Measurements from ENCODE around the gene DBT. TPM values are rescaled to one million over a fixed set of nuclear protein-coding genes. Genes with fewer than 3 reads are reported as not detected.

DBT gene
- total RNA-seq, 4 donors from 2014 or later, result 8.1 to 10.7 (median 10.3) TPM

DNA sequence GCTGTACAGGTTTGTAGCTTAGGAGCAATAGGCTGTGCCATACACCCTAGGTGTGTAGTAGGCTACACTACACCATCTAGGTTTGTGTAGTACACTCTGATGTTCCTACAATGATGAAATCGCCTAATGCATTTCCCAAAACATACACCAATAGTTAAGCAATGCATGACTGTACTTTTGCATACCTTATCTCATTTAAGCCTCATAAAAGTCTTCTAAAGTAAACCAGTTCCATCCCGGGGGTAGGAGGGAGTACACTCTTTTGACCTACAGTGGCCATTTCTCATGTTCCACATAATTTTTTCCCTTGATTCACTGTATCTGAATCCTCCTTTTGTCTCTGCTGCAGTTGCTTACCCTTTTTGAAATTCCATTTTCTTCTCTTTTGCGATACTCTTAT lies 104.5 kb downstream of the DBT start:
- Histone ChIP-seq H3K9me3 (no peaks in the 10 kb centered on the region), H3K4me1 (no peaks in the 10 kb centered on the region), H3K27ac (no peak overlapping the region), H3K27me3 (no peaks in the 10 kb centered on the region), H3K4me3 (no peak overlapping the region), H3K36me3 (peaks cover 0 to 98% (median 13%) of the 10 kb centered on the region in 3 donors)
- WGBS, 2 donors, result 85 to 89% methylated on average over 3 of the region's 3 CpGs
- DNase-seq (ENCODE audit: low spot score in 2 of 2), result no peak
- TF ChIP-seq, protein P1, sequence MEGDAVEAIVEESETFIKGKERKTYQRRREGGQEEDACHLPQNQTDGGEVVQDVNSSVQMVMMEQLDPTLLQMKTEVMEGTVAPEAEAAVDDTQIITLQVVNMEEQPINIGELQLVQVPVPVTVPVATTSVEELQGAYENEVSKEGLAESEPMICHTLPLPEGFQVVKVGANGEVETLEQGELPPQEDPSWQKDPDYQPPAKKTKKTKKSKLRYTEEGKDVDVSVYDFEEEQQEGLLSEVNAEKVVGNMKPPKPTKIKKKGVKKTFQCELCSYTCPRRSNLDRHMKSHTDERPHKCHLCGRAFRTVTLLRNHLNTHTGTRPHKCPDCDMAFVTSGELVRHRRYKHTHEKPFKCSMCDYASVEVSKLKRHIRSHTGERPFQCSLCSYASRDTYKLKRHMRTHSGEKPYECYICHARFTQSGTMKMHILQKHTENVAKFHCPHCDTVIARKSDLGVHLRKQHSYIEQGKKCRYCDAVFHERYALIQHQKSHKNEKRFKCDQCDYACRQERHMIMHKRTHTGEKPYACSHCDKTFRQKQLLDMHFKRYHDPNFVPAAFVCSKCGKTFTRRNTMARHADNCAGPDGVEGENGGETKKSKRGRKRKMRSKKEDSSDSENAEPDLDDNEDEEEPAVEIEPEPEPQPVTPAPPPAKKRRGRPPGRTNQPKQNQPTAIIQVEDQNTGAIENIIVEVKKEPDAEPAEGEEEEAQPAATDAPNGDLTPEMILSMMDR (IDR thresholded peaks at IDR 0.05), result no peak
- TF ChIP-seq POLR2A (IDR thresholded peaks at IDR 0.05) (no peak), EP300 (IDR thresholded peaks at IDR 0.05) (no peak)

DNA sequence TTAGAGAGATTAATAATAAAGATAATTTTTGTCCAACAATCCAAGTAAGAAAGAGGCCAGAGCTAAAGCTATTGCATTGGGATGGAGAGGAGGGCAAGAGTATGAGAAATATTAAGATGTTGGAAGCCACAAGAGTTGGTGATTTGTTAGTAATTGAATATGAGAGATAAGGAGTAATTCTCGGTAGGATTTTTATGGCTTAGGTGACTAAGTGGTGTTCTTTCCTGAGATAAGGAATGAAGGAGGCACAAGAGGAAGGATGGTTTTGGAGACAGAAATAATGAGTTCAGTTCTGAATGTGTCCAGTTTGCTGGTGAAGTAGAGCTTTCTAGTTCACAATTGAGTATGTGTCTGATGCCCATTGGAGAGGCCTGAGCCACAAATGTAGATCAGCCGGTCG lies 107.3 kb downstream of the DBT start:
- 84% methylated on average over 3 of the region's 3 CpGs for WGBS, 2 donors
- no peak overlapping the region for H3K27ac ChIP-seq
- H3K9me3 ChIP-seq, result no peaks in the 10 kb centered on the region
- peaks cover 0 to 100% (median 17%) of the 10 kb centered on the region in 3 donors for H3K36me3 ChIP-seq
- TF ChIP-seq EP300 (IDR thresholded peaks at IDR 0.05) (no peak), POLR2A (IDR thresholded peaks at IDR 0.05) (no peak)
- TF ChIP-seq, protein P1 (IDR thresholded peaks at IDR 0.05), result no peak
- H3K27me3 ChIP-seq, result no peaks in the 10 kb centered on the region
- no peak for DNase-seq (ENCODE audit: low spot score in 2 of 2)
- no peak overlapping the region for H3K4me3 ChIP-seq
- no peaks in the 10 kb centered on the region for H3K4me1 ChIP-seq

DNA sequence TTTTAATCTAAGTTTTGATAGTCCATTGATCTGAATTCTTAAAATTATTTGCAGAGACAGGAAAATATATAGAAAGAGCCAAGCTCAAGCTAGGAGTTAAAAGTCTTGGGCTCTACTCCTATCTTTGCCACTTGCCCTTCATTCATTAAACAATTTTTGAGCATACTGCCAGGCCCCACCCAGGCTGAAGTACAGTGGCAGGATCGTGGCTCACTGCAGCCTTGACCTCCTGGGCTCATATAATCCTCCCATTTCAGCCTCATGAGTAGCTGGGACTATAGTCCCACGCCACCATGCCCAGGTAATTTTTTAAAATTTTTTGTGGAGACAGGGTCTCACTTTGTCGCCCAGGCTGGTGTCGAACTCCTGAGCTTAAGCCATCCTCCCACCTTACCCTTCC lies 108.4 kb downstream of the DBT start:
- DNase-seq (ENCODE audit: low spot score in 2 of 2), result no peak
- peaks cover 0 to 96% (median 17%) of the 10 kb centered on the region in 3 donors for H3K36me3 ChIP-seq
- no peak overlapping the region for H3K27ac ChIP-seq
- H3K9me3 ChIP-seq, result no peaks in the 10 kb centered on the region
- no peak overlapping the region for H3K4me3 ChIP-seq
- WGBS, 2 donors, result 88 to 89% methylated on average over 4 of the region's 4 CpGs
- H3K27me3 ChIP-seq, result no peaks in the 10 kb centered on the region
- TF ChIP-seq POLR2A (IDR thresholded peaks at IDR 0.05), result no peak
- no peak for TF ChIP-seq EP300 (IDR thresholded peaks at IDR 0.05)
- TF ChIP-seq, protein P1 (IDR thresholded peaks at IDR 0.05), result no peak
- H3K4me1 ChIP-seq, result peaks cover 0 to 3% (median 0%) of the 10 kb centered on the region in 4 donors

DNA sequence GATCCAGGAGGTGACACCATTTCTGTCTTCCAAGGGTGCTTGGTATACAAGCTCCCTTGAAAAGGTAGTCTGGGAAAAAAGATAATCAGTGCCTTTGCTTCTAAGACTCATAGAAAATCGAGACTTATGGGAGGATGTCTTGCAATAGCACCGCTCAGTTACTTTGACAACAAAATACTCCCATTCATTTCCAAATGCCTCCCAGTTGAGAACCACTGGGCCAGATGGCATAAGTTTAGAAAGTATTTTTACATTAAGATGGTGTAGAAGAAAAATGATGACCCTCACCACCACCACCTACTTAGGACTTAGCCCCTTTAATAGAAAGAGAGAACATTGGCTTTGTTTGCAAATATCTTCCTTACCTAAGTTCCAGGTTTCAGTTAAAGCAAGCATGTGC lies 112.0 kb downstream of the DBT start:
- peaks cover 0 to 61% (median 8%) of the 10 kb centered on the region in 3 donors for H3K36me3 ChIP-seq
- WGBS, 2 donors, result 96% methylated on average over 2 of the region's 2 CpGs
- peaks cover 0 to 30% (median 16%) of the 10 kb centered on the region in 4 donors for H3K4me1 ChIP-seq
- DNase-seq (ENCODE audit: low spot score in 2 of 2), result no peak
- H3K27me3 ChIP-seq, result no peaks in the 10 kb centered on the region
- TF ChIP-seq EP300 (IDR thresholded peaks at IDR 0.05) (no peak), POLR2A (IDR thresholded peaks at IDR 0.05) (no peak)
- TF ChIP-seq, protein P1 (IDR thresholded peaks at IDR 0.05), result no peak
- no peak overlapping the region for H3K27ac ChIP-seq
- no peaks in the 10 kb centered on the region for H3K9me3 ChIP-seq
- H3K4me3 ChIP-seq, result no peak overlapping the region

Small RNAs within 50 kb of the gene (small RNA-seq; reads per million reads assigned to genes)
- gene AL445928.1, result not detected
- gene MIR553, result not detected
- gene RPL23AP90, result not detected

Other genes starting within 250 kb of the DBT start
- gene SASS6, start 116.9 kb downstream of the DBT start, total RNA-seq, result 1 to 10 TPM; 1.8 to 3.9 (median 2.7) TPM
- 10 to 100 TPM; 10.2 to 33.0 (median 16.2) TPM for gene TRMT13, start 116.7 kb downstream of the DBT start, total RNA-seq
- gene LRRC39, start 71.6 kb downstream of the DBT start, total RNA-seq, result 1 to 10 TPM in 2 of 4 donors, under 1 TPM in 2; 0.39 to 7.5 (median 1.5) TPM
- gene RTCA, start 16.4 kb upstream of the DBT start, total RNA-seq, result 10 to 100 TPM; 21.9 to 30.6 (median 23.2) TPM
- 10 to 100 TPM; 18.6 to 40.6 (median 28.8) TPM for gene CDC14A, start 102.7 kb upstream of the DBT start, total RNA-seq

All from tibial nerve (tissue), 4 donors.